Astrocyte of the hippocampus (primary cell): ENCODE results near the gene GPAT3.
"Not testable (repeated sequence)": the region's sequence is repeated elsewhere in the genome, so short reads cannot be mapped to it uniquely, and the experiment has no call there.

Experiments used
- DNase-seq: peaks from one replicate; pipeline ENCODE4 v3.0.0; 2011; ENCODE audit warnings: low read depth, low spot score

Gene GPAT3

GRCh38 chr4:83535520-83536361, at the start of gene GPAT3:
Gene GPAT3 (plus strand): TSS chr4:83536108. CDS start chr4:83536623, 515 bp downstream.
- peak; percentile 84 for DNase-seq

GRCh38 chr4:83486457-83487129, 49.3 kb upstream of the GPAT3 start:
- DNase-seq: no peak

GRCh38 chr4:83489711-83490326, 46.1 kb upstream of the GPAT3 start:
- no peak for DNase-seq

- peak; percentile 47 for DNase-seq
Measured at GRCh38 chr4:83490876-83491450, 44.9 kb upstream of the GPAT3 start.

- not testable (repeated sequence) for DNase-seq
Measured at GRCh38 chr4:83496085-83496917, 39.6 kb upstream of the GPAT3 start.

GRCh38 chr4:83498187-83498586, 37.7 kb upstream of the GPAT3 start:
- DNase-seq: no peak

- not testable (repeated sequence) for DNase-seq
Measured at GRCh38 chr4:83501671-83502070, 34.2 kb upstream of the GPAT3 start.

- DNase-seq: no peak
Measured at GRCh38 chr4:83503974-83504373, 31.9 kb upstream of the GPAT3 start.

GRCh38 chr4:83504503-83504902, 31.4 kb upstream of the GPAT3 start:
- no peak for DNase-seq

GRCh38 chr4:83504996-83505395, 30.9 kb upstream of the GPAT3 start:
- no peak for DNase-seq

- peak; percentile 56 for DNase-seq
Measured at GRCh38 chr4:83509156-83509585, 26.7 kb upstream of the GPAT3 start.

GRCh38 chr4:83510442-83510841, 25.5 kb upstream of the GPAT3 start:
- DNase-seq: no peak

GRCh38 chr4:83516042-83516772, 19.7 kb upstream of the GPAT3 start:
- peak; percentile 67 for DNase-seq

GRCh38 chr4:83522239-83522638, 13.7 kb upstream of the GPAT3 start:
- DNase-seq: no peak

- no peak for DNase-seq
Measured at GRCh38 chr4:83527671-83528070, 8.2 kb upstream of the GPAT3 start.

GRCh38 chr4:83536362-83537272, 709 bp downstream of the GPAT3 start:
- peak; percentile 51 for DNase-seq

- DNase-seq: no peak
Measured at GRCh38 chr4:83542225-83542624, 6.3 kb downstream of the GPAT3 start.

GRCh38 chr4:83546786-83547185, 10.9 kb downstream of the GPAT3 start:
- DNase-seq: no peak

- peak; percentile 98 for DNase-seq
Measured at GRCh38 chr4:83548151-83548905, 12.4 kb downstream of the GPAT3 start.
